NCI-H748 (cell line): Measurements from ENCODE around the gene CATSPERZ.

Experiments
- DNase-seq: peaks from one replicate; lab custom pipeline; 2025; ENCODE audit not compliant: unreplicated experiment; lab: John Stamatoyannopoulos, UW

The CATSPERZ gene

GRCh38 chr11:64263021-64263946, 36.9 kb upstream of the CATSPERZ start:
- no peak for DNase-seq

DNA sequence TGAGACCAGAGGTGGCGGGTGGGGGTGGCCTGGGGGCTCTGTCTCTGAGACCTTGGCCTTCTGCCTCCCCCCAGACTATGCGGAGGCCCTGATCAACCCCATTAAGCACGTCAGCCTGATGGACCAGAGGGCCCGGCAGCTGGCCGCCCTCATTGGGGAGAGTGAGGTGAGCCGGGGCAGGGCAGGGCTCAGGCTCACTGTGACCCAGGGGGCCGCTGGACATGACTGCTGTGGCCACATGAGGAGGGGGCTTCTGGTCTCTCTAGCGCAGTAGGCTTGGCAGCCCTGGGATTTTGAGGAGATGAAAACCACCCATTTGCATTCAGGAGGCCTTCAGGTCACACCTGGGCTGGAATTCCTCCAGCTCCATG, 36.2 kb upstream of the CATSPERZ start:
- DNase-seq: no peak

- no peak for DNase-seq
Measured at GRCh38 chr11:64264371-64264852, 35.7 kb upstream of the CATSPERZ start.

GRCh38 chr11:64265176-64266160, 34.7 kb upstream of the CATSPERZ start:
- no peak for DNase-seq

GRCh38 chr11:64266339-64266738, 33.8 kb upstream of the CATSPERZ start:
- no peak for DNase-seq

- DNase-seq: no peak
Measured at GRCh38 chr11:64267207-64267945, 32.8 kb upstream of the CATSPERZ start.

- DNase-seq: peak; percentile 39
Measured at GRCh38 chr11:64268025-64268892, 31.9 kb upstream of the CATSPERZ start.

- DNase-seq: peak; percentile 52
Measured at GRCh38 chr11:64268893-64269539, 31.1 kb upstream of the CATSPERZ start.

DNA sequence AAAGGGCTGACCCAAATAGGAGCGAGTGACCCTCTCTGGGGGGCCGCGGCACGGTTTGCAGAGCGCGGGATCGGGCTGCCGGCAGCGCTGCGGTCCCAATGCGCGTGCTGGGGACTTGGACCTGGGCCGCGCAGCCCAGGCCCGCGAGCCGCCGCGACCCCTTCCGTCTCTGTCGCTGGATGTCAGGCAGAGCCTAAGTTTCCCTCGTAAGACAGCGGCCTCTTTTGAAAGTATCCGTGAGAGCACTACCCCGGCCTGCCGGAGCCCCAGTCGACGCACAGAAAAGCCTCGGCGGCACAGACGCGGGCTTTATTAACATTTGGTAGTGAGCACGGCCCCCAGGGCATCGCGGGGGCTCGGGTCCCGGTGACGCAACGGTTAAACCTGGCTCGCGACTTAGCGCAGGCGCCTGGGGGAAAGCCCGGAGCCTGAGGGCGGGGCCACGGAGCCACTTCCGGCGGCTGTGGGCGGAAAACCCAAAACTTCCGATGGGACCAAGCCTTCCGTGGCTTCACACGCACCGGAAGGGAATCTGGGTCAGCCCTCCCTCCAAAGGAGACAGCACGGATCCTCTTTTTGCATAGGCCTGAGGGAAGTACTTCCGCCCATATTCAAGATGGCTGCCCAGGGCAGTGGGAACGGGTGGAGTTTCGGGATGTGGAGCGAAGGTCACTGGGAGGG, 30.5 kb upstream of the CATSPERZ start:
- peak; percentile 100 for DNase-seq

GRCh38 chr11:64275031-64275800, 24.9 kb upstream of the CATSPERZ start:
- no peak for DNase-seq

DNA sequence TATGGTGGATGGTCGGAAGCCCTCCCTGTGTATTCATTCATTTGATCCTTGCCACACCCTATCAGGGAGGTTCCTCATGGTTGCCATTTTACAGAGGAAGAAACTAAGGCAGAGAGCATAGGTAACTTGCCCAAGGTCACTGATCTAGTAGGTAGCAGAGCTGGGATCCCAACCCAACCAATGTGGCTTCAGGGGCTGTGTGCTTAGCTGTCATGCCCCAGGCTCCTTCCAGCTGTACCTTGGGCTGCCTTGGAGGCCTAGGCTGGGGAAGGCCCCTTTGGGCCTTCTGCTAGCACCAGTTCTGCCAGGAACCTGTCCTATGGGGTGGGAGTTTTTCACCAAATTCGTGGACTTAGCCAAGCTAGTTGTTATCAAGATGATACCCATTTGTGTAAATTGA, 24.3 kb upstream of the CATSPERZ start:
- no peak for DNase-seq

DNA sequence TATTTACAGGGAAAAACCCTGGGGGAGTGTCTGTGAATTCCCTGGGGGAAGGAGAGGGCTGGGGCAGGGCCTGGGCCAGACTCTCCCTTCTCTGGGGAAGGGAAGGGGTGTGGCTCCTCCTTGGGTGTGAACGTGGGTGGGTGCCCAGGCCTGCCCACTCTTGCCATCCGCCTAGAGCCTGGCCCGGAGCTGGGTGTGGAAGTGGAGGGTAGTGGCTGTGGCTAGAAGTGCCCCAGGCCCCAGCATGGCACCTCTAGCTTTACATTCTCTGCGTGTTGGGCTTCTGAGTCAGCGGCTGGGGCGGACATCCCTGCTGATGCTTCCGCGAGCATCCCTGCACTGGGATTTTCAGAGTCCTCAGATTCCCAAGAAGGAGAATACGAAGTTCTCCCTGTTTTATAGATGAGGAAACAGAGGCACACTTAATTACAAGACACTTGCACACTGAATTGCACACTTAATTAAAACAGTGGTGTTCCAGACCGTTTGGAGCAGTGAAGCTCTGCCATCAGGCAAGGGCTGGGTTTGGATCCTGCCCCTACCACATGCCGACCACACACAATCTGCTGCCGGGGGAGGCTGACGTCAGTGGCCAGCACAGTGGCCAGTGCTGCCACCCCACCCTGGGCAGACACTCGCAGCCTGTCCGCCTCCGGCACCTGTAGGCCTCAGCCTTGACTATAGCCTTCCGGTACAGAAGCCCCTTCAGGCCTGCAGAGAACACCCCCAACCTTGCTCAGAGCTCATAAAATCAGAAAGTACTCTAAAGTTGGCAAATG, 23.3 kb upstream of the CATSPERZ start:
- DNase-seq: no peak

GRCh38 chr11:64278576-64279190, 21.5 kb upstream of the CATSPERZ start:
- no peak for DNase-seq

DNA sequence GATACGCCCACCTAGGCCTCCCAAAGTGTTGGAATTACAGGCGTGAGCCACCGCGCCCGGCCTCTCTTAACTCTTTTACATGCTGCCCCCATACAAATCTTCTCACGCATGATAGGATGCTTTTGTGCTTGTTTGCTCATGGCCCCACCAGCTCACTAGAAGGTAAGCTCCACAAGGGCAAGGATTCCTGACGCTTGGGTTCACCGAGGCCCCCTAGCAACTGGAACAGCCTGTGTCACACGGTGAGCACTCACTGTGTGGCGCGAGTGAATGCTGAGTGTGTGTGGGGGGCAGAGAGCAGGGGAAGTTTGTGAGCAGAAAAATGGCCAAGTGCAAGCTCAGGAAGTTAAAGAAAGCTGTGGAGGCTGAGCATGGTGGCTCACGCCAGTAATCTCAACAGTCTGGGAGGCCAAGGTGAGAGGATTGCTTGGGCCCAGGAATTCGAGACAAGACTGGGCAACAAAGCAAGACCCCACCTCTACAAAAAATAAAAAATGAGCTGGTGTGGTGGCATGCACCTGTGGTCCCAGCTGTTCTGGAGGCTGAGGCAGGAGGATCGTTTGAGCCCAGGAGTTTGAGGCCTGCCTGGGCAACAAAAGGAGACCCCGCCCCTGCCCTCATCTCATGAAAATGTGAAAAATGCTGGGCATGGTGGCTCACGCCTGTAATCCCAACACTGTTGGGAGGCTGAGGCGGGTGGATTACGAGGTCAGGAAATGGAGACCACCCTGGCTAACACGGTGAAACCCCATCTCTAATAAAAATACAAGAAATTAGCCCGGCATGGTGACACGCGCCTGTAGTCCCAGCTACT, 18.0 kb upstream of the CATSPERZ start:
- DNase-seq: no peak

GRCh38 chr11:64283092-64283491, 17.1 kb upstream of the CATSPERZ start:
- DNase-seq: no peak
